Left lung (tissue), 10 donors: Measurements from ENCODE around the gene IMP4. TPM values are rescaled to one million over a fixed set of nuclear protein-coding genes. Genes with fewer than 3 reads are reported as not detected.

Experiments
- ATAC-seq: fragments of 200-7000 bp; cut with Tn5 transposase; one replicate; pipeline ENCODE4 v1.9.1; 2020; ENCODE audit warnings: moderate library complexity
- DNase-seq, 4 donors: peaks; one replicate each; pipeline ENCODE4 v3.0.0-alpha.2; 2013 to 2020
- H3K27ac ChIP-seq, 2 donors: fragments of 200-600 bp; sonication (generic) in 1 of 2; one replicate each; pipeline versions ENCODE4 v1.5.0 to v1.8.0; 2020 to 2021
- H3K27me3 ChIP-seq, 2 donors: fragments of 200-600 bp; sonication (generic) in 1 of 2; one replicate each; pipeline versions ENCODE4 v1.5.0 to v1.8.0; 2020 to 2021
- H3K36me3 ChIP-seq, 2 donors: fragments of 200-600 bp; sonication (generic) in 1 of 2; one replicate each; pipeline versions ENCODE4 v1.5.0 to v1.8.0; 2020 to 2021
- H3K4me1 ChIP-seq, 2 donors: fragments of 200-600 bp; one replicate each; pipeline ENCODE4 v1.8.0; 2021
- H3K4me3 ChIP-seq, 2 donors: fragments of 200-600 bp; sonication (generic) in 1 of 2; one replicate each; pipeline versions ENCODE4 v1.5.0 to v1.8.0; 2020 to 2021; ENCODE audit warnings: mild to moderate bottlenecking in 1 of 2
- H3K9me3 ChIP-seq, 2 donors: fragments of 200-600 bp; sonication (generic) in 1 of 2; one replicate each; pipeline versions ENCODE4 v1.5.0 to v1.8.0; 2020 to 2021
- intact Hi-C, 2 donors: fragments of 100-400 bp; cut with DNase I; formaldehyde crosslinking; loops; one replicate each; pipeline versions ENCODE4 v1.11.2 to v1.14.2; 2022
- polyA plus RNA-seq, 6 donors: library from polyadenylated mRNA; unstranded; fragments of 120-200 nt; gene quantifications; one replicate each; pipeline ENCODE4 v1.2.1, GENCODE V29; 2013; ENCODE audit not compliant: insufficient read length in 6 of 6
- total RNA-seq, 2 donors: library from RNA; stranded (reverse); fragmentation: NEBNext Ultra II Directional; extraction: Animal tissue kit (Norgen Biotek cat#: 25700); gene quantifications; one replicate each; pipeline ENCODE4 v1.2.1, GENCODE V29; 2021
- TF ChIP-seq, protein P1 (sequence below), 2 donors: fragments of 200-600 bp; sonication (generic) in 1 of 2; IDR thresholded peaks; one replicate each; pipeline versions ENCODE4 v1.5.0 to v1.8.0; 2021; ENCODE audit warnings: antibody characterized with exemption in 2 of 2
- donor health status: DM: no; HTN: yes; CAD: no.
- donor health status: DM: no; HTN: no; CAD: no.

The IMP4 gene
- total and polyA plus RNA-seq, 8 donors = 29.2 to 82.2 (median 34.3) TPM

GRCh38 chr2:130378898-130379214, 36.2 kb downstream of the IMP4 start:
- Histone ChIP-seq H3K4me1 (peaks cover 6 to 48% of the 10 kb centered on the region in 2 donors), H3K27ac (no peak overlapping the region), H3K9me3 (no peaks in the 10 kb centered on the region), H3K27me3 (no peaks in the 10 kb centered on the region), H3K4me3 (no peak overlapping the region), H3K36me3 (peaks cover 0 to 42% of the 10 kb centered on the region in 2 donors)
- DNase-seq = no peak
- TF ChIP-seq, protein P1, sequence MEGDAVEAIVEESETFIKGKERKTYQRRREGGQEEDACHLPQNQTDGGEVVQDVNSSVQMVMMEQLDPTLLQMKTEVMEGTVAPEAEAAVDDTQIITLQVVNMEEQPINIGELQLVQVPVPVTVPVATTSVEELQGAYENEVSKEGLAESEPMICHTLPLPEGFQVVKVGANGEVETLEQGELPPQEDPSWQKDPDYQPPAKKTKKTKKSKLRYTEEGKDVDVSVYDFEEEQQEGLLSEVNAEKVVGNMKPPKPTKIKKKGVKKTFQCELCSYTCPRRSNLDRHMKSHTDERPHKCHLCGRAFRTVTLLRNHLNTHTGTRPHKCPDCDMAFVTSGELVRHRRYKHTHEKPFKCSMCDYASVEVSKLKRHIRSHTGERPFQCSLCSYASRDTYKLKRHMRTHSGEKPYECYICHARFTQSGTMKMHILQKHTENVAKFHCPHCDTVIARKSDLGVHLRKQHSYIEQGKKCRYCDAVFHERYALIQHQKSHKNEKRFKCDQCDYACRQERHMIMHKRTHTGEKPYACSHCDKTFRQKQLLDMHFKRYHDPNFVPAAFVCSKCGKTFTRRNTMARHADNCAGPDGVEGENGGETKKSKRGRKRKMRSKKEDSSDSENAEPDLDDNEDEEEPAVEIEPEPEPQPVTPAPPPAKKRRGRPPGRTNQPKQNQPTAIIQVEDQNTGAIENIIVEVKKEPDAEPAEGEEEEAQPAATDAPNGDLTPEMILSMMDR (IDR thresholded peaks at IDR 0.05) = no peak
- no peak for ATAC-seq
- intact Hi-C loops = no loop called here

DNA sequence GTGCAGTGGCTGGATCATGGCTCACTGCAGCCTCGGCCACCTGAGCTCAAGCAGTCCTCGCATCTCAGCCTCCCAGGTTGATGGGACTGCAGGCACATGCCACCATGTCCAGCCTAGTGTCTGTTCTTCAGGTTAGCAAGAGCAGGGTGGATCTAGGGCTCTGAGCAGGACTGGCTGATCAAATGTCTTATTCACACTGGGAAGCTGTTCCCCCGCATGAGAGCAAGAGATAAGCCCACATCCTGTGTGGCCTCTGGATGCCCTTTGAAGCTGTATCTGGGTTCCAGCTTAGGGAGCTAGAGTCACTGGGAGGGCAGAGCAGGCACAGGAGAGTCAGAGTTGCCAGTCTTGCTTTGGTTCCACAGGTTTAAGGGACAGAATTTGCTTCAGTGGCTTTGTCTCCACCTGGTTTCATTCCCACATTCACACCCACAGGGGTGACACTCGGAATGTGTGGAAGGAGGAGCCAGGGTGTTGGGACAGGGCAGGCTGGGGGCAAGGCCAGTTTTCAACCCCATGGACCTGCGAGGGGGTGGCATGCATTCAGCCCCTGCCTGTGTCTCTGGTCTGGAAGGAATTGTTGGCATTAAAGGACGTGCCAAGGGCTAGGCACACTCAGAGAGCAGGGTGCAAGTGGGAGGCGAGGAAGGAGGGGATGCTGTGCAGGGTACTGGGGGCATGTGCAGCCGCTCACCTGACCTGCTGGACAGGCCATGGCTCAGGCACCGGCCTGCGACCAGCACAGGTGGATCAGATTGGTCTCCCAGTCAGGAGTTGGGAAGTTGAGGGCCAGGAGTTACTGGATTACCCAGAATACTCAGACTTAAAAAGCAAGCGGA, 37.6 kb downstream of the IMP4 start:
- H3K27ac ChIP-seq = no peak overlapping the region
- intact Hi-C loops = no loop called here

DNA sequence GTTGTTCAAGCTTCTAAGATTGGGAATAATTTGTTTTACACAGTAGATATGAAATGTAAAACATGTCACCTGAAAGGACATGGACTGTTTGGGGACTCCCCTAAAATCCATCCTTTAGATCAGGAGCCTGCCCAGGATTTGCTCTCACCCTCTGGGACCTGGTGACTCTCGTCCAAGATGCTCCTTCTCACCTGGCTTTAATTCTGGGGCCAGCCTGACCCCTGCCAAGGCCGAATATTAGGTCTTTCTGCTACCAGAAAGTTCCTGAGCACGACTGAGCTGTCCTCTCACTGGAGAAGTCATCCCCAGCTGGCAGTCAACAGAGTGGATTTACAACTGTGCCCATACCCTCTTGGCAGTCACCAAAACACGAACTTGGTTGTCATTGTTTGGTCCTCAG, 38.4 kb downstream of the IMP4 start:
- TF ChIP-seq, protein P1 (IDR thresholded peaks at IDR 0.05) = no peak
- H3K36me3 ChIP-seq = peaks cover 0 to 23% of the 10 kb centered on the region in 2 donors
- peaks cover 0 to 36% of the 10 kb centered on the region in 2 donors for H3K4me1 ChIP-seq
- ATAC-seq (no peak), DNase-seq (no peak)
- no peaks in the 10 kb centered on the region for H3K9me3 ChIP-seq
- H3K27me3 ChIP-seq = no peaks in the 10 kb centered on the region
- no peak overlapping the region for H3K4me3 ChIP-seq
- H3K27ac ChIP-seq = no peak overlapping the region
- intact Hi-C loops = no loop called here

More for the DNA sequence above, 37.6 kb downstream of the IMP4 start:
- H3K4me1 ChIP-seq = peaks cover 0 to 38% of the 10 kb centered on the region in 2 donors
- peaks cover 0 to 32% of the 10 kb centered on the region in 2 donors for H3K36me3 ChIP-seq
- H3K4me3 ChIP-seq = no peak overlapping the region
- ATAC-seq (no peak), DNase-seq (no peak)
- no peaks in the 10 kb centered on the region for H3K27me3 ChIP-seq
- TF ChIP-seq, protein P1 (IDR thresholded peaks at IDR 0.05) = no peak
- no peaks in the 10 kb centered on the region for H3K9me3 ChIP-seq

GRCh38 chr2:130381619-130382018, 38.9 kb downstream of the IMP4 start:
- intact Hi-C loops = no loop called here
- TF ChIP-seq, protein P1 (IDR thresholded peaks at IDR 0.05) = no peak
- H3K27ac ChIP-seq = no peak overlapping the region
- H3K4me1 ChIP-seq = peaks cover 0 to 36% of the 10 kb centered on the region in 2 donors
- DNase-seq (no peak), ATAC-seq (no peak)
- peaks cover 0 to 21% of the 10 kb centered on the region in 2 donors for H3K36me3 ChIP-seq
- no peak overlapping the region for H3K4me3 ChIP-seq
- no peaks in the 10 kb centered on the region for H3K9me3 ChIP-seq
- no peaks in the 10 kb centered on the region for H3K27me3 ChIP-seq

GRCh38 chr2:130382313-130382917, 39.7 kb downstream of the IMP4 start:
- Histone ChIP-seq H3K9me3 (no peaks in the 10 kb centered on the region), H3K27me3 (no peaks in the 10 kb centered on the region), H3K36me3 (peaks cover 0 to 21% of the 10 kb centered on the region in 2 donors), H3K4me1 (peaks cover 0 to 34% of the 10 kb centered on the region in 2 donors), H3K27ac (no peak overlapping the region), H3K4me3 (no peak overlapping the region)
- intact Hi-C loops = no loop called here
- ATAC-seq = no peak
- DNase-seq = no peak
- TF ChIP-seq, protein P1 (IDR thresholded peaks at IDR 0.05) = no peak
